Germinal center (tissue), 1 donor: ENCODE results near the gene PRRC1.
"Not testable (repeated sequence)": the region's sequence is repeated elsewhere in the genome, so short reads cannot be mapped to it uniquely, and the experiment has no call there.

Experiments
- DNase-seq: peaks from one replicate; pipeline ENCODE4 v3.0.0; 2012; ENCODE audit warnings: mixed read lengths, low spot score

PRRC1 gene

DNA sequence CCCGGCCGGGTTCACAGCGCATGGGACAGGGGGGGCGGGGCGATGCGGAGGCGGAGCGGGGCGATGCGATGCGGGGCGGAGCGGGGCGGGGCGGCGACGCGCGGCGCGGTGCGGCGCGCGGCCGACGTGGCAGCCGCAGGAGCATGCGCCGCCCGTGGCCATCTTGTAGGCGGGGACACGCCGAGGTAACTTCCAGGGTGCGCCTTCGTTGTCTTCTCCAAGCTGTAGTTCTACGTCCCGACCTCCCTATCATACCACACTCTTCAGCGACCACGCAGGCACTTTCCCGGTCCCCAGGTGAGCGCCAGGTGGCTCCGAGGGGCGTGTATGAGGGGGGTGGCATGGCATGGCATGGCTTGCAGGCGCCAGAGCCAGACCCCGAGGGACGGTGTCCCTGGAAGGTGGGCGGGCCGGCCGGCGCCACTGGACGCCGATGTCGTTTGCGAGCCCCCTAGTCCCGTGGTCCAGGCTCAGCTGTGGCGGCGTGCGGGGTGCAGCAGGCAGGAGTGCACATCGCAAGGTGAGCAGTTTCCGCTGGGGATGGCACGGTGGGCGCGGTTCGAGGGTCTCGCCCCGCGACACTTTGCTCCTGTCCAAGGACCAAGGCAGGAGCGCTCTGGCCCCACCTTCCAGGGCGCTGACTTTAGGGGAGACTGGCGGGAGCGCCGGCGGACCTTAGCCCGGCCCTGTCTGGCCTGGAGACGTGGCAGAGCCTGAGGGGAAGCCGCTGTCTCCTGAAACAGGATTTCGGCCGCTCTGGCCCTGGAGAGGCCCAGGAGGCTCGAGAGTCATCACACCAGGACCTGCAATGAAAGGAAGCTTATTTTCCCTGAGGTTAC, at the start of gene PRRC1:
TSS of gene PRRC1 (plus strand) at position 161 of the 839 bp plus-strand sequence. CDS start 5,840 bp downstream, outside the sequence.
- peak; percentile 86 for DNase-seq

DNA sequence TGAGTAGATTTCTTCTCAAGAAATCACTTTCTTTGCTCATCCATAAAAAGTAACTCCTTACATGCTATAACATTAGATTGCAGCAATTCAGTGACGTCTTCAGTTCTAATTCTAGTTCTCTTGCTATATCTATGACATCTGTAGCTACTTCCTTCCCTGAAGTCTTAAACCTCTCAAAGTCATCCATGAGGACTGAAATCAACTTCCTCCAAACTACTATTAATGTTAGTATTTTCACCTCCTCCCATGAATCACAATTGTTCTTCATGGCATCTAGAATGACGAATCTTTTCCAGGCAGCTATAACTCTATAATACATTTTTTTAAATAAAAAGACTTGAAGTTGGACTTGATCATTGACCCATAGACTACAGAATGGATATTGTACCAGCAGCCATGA, 46.2 kb upstream of the PRRC1 start:
- DNase-seq, result no peak

DNA sequence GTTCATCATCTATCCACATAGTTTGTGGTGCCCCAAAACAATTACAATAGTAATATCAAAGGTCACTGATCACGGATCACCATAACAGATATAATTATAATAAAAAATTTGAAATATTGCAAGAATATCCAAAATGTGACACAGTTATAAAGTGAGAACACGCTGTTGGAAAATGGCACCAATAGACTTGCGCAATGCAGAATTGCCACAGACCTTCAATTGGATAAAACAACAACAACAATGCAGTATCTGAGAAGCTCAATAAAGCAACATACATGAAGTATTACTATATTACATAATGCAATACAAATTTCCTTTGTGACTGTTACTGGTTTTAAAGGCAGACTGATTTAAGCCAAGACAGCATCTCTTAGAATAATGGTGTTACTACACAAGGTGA, 44.7 kb upstream of the PRRC1 start:
- DNase-seq, result no peak

DNA sequence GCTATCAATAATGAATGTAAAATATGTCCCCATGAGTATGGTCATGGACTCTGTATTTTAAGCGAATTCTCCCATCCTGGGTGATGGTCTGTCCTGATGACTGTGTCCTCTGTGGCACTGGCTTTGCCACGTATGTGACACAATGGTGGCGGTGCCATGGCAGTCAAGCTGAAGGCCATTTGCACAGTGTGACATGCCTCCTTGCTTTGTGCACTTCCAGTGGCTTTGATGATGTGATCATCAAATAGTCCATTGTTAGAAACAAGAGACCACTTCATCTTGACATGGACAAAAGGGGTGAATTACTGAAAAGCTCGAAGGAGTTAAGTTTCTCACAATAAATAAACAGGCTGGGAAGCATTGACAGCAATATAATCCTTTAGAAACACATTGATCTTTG, 31.0 kb upstream of the PRRC1 start:
- no peak for DNase-seq

DNA sequence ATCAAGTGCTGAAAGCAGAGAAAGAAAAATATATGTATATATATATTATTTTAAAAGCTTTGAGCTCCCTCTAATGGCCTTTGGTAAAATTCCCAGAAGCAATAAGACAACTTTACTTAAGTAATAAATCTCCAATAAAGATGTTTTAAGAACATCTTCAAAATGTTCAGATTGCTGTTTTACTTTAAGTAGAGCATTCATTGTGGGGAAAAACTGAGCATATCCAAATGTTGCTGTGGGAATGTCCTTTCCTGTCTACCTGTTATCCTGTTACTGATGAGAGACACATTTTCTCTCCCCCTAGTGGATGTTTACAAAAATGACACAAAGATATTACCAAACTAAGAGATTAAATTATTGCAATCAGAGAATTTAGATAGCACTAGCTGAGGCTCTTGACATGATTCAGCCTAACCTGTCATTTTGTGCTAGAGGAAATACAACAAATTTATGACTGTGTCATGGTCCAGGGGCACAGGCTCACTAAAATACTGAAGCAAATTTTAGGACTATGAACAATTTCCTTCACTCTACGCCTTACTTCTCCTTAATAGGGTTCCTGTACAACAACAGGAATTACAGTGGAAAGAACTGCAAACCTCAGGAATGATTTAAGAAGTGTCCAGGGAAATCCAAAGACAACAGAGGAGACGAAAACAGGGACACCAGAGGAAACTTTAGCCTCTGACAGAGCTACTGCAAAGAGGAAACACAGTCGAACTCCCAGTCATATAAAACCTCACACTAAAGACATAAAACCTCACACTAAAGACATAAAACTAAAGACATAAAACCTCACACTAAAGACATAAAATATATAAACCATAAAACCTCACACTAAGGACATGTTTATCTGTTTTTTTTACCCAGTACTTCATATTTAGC, 24.3 kb upstream of the PRRC1 start:
- peak; percentile 16 for DNase-seq

DNA sequence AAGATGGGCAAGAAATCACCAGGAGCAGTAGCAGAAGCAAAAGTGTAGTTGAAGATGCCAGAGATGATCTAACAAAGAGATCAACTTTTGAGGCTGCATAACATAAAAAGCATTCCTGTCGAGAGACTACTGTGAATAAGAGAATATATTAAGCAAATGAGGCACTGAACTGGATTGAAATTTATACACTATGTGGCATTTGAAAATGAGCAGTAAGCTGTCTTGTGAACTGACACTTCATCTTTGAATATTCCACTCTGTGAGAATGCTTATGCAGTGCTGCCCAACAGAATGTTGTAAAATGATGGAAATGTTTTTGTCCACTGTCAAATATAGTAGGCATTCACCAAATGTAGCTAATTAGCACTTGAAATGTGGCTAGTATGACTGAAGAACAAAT, 18.9 kb upstream of the PRRC1 start:
- no peak for DNase-seq

DNA sequence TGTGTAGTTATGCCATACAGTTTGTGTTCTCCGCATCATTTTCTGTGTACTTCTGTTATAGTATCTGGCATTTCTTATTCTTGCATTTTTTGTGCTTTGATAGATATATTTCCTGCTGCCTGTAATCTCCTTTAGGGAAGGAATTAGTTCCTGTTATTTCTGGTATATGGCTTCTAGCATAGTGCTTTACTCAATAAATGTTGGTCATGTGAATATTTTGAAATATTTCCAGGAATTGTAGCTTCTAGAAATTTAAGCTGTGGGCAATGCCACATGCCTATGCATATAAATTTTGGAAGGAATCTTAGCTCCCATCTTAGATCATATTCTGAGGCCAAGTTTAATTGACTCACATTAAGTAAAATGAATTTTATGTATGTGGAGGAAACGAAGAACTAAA, 11.5 kb upstream of the PRRC1 start:
- no peak for DNase-seq

DNA sequence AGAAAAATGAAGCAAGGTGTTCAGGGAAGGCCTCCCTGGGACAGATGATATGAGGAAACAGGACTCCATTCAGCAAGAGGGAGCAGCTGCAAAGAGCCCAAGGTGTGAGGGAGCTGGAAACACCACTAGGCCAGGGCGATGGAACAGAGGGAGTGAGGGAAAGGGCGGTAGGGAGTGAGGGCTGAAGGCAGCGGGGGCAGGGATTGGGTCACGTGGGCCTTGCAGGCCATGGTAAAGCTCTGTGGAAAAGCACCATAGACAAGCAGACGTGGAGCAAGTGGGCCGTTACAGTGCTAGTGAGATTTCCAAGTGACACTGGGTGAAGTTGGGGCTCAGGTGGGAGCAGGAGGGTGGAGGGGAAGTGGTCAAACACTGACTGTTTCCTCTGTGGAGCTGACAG, 10.8 kb upstream of the PRRC1 start:
- DNase-seq, result no peak

DNA sequence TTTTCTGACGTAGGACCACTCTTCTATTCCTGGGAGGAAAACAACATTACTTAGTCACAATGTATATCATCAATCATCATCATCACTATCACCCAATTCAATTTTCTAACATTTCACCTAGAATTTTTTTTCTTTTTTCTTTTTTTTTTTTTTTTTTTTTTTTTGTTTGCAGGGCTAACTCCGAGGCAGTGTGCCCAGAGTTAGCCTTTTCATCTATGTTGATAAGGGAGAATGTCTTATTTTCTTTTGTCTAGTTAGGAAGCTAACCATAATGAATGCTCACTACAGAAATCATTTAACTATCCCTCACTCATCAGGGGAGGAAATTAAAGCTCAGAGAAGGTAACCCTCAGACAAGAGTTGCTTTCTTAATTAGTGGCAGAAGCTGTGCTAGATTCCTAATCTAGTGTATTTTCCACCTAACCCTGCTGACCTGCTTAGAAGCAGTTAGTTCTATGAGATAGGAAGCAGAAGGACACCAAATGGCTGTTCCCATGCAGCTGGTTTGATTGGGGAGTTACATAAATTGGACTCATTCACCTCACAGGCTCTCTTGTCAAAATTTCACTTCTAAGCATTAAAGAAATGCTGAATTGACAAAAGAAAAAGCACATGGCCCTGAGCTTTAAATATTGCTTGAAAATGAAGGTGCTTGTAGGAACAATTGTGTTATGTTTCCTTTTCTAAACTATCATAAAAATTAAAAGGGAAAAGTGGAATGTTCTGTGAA, 8.6 kb upstream of the PRRC1 start:
- no peak for DNase-seq

DNA sequence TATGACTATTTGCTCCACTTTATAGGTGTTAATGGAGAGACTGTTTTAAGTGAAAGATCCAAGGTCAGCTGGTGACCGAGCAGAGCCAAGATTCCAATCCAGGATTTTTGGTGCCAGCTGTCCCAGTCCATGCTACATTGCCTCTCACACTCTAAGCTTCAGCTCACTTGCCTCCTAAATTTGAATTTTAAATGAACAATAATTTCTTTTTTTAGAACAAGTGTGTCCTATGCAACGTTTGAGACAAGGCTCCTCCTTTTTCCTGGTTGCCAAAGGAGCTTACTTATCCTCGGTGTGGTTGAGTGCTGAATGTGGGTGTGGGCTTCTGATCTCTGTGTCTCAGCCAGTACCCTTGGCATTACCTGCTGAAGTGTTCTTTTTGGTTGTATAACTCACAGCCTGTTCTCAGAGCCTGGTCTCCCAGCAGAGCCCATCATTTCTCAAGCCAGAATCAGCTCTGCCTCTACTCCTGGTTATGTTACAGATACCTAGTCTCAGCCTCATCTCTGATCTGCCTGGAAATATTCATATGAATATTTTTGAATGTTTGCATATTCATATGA, 4.0 kb upstream of the PRRC1 start:
- DNase-seq, result no peak

DNA sequence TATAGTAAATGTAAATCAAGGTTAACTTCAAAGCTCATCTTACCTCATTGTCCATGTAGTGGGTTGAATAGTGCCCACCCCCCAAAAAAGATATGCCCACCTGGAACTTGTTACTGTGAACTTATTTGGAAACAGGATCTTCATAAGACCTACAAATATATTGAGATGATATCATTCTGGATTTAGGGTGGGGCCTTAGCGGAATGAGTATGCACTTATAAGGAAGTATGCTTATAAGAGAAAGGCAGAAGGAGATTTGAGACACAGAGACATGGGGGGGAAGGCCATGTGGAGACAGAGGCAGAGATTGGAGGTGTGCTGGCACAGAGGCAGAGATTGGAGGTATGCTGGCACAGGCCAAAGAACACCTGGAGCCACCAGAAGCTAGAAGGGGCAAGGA, 2.6 kb upstream of the PRRC1 start:
- DNase-seq, result no peak

DNA sequence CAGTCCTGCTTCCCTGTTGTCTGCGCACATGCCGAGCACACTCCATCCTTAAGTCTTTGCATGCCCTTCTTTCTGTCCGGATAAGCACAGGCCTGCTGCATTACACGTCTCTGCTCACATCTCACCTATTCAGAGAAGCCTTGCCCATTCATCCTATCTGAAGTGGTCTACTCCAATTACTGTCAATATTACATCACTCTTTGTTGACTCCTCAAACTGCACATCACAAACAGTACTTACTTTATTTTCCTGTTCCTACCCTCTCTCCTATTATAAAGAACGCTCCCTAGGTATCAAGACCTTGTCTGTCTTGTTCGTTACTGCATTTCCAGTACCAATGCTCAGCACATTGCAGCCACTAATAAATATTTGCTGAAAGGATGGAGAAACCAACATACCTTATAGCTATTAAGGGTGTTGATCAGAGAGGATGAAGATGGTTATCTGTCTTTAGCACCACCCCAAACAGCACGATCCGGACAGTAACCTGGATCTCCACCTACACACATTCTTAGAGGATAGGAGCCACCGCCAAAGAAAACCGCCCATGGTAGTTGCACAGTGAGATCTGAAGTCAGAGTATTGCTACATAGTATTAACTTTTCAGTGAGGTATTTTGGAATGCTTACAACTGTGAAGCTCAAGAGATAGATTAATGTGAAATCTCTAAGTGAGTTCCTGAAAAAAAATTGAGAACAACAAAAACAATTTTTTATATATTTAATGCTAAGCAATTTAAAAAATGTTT, 1.6 kb upstream of the PRRC1 start:
- DNase-seq, result no peak

DNA sequence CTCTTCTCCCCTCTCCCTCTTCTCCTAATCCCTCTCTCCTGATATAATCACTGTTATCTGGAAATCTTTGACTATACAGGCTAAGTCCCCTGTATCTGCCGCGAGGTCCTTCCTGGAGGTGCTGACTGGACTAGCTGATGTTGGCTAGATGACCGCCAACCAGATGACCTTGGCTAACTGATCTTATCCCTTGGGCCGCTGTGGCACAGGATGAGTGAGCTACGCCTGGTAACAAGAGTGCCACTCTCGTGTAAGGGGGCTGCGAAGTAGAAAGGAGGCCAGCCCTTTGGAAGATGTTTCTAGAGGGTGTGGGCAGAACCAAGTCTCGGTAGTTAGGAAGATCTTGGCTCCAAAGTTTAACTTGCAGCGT, 345 bp upstream of the PRRC1 start:
- DNase-seq, result no peak

DNA sequence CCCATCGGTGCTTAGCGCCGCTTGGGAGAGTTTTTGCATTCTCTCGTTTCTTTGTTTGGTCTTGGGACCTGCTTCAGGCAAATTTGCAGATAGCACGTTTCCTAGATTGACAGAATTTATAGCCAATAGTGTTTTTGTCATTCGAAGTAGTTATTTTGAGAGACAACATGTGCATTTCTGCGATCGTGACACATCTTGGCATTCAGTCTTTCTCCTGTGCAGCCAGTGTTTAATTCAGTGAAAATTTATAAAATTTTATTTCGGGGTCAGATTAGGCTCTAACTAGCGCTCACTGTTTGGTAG, 830 bp downstream of the PRRC1 start:
- peak; percentile 46 for DNase-seq

DNA sequence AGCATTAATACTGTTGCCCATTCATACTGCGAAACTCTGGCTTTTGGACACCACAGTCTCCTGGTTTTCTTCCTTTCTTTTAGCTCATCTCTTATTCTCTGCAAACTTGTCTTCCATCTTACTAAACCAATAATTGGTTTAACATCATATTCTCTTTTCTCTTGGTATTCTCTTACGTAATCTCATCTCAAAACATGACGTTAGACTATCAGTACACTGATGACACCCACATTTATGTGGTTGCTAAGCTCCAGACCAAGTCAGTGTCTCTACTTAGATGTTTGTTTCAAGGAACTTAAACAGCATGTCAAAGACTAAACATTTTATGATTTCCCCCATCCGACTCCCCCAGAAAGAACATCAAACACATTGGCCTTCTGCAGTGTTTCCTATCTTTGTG, 2.1 kb downstream of the PRRC1 start:
- no peak for DNase-seq

DNA sequence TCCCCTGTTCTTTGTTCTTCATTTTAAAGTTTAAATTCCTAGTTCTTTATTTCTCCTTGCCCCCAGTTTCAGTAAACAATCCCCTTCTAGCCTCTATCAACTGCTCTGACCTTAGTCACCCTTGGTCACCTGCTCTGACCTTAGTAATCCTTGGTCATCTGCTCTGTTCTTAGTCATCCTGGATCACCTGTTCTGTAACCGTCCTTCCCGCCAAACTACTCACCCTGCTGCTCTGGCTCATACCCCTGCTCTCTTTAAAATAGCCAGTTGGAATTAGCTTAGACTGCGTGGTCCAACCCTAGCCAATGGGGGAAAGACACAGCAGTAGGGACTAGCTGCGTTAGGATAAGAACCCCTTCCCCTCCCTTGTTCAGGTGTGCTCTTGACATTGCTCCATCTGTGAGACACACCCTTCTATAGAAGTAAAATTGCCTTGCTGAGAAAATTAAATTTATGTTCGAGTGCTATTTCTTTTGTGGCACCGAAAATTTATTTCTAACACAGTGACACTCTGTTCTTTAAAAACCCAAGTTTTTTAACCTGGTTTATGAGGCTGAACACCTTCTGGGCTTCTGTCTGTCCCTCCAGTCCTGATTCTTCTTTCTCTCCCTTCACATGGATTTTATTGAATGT, 3.8 kb downstream of the PRRC1 start:
- DNase-seq, result no peak

DNA sequence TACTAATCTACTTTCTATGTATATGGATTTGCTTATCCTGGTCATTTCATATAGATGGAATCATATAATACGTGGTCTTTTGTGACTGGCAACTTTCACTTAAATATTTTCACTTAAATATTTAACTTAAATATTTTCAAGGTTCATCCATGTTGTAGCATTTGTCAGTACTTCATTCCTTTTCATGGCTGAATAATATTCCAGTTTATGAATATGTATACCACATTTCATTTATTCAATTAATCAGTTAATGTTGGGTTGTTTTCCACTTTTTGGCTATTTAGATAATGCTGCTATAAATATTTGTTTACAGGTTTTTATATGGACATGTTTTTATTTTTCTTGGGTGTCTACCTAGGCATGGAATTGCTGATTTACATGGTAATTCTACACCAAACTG, 7.7 kb downstream of the PRRC1 start:
- DNase-seq, result no peak

DNA sequence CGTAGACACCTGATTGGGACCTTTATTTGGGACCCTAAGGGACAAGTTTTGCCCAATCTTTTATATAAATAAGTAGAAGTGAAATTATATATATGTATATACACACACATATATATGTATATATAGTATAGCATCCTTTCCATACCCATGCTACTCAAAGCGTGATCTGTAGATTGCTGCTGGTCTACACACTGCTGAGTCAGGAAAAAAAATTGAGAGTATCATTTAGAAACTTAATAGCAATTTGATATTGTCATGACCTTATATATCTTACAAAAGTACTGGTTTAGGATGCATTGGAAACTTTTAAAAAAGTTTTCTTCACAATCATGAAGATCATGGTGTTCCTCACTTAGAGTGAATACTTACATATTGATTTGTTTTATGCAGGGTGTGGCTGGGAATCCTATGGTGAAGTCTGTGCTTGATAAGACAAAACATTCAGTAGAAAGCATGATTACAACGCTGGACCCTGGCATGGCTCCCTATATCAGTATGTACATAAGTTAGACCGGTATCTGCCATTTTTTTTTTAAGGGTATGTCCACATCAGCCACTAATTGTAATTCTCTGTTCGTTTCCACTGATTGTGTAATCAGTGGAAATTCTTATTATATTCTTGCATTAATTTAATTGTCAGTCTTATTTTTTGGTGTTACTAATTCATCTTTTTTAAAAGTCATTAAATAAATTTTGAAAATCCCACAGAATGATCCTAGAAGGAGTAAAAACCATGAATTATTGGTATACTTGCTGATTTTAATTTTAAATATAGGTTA, 12.7 kb downstream of the PRRC1 start:
- DNase-seq, result no peak

DNA sequence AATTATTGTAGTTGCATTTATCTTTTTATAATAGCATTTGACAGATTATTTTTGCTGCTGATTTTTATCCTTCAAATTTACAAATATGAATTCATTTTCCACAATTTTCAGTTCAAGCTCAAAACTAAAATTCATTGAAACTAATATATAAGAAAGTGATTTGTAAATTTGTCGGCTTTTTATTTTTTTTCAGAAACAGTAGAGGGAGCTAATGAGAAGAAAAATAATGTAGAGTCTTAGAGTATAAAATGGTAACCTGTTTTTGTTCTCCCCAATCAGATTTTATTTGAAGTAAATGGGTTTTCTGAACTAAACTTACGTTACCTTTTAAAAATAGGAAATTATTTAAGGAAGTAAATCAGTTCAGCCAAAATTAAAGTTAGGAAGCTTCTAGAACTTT, 19.2 kb downstream of the PRRC1 start:
- peak; percentile 4 for DNase-seq

DNA sequence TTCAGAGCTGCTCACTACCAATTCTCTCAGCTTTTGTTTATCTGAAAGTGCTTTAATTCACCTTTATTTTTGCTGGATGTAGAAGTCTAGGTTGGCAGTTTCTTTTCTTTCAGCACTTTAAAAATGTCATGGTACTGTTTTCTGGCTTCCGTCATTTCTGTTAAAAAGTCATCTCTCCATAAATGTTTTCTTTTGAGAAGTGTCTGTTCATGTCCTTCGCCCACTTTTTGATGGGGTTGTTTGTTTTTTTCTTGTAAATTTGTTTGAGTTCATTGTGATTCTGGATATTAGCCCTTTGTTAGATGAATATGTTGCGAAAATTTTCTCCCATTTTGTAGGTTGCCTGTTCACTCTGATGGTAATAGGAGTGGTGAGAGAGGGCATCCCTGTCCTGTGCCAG, 23.1 kb downstream of the PRRC1 start:
- DNase-seq, result not testable (repeated sequence)
